ENCODE measurements around the gene CCR1.

The CCR1 gene

GRCh38 chr3:46215810-46216414, 7.8 kb upstream of the CCR1 start (continued):
- TF ChIP-seq ZNF830 (tag by site-specific recombination; IDR thresholded peaks at IDR 0.05; ENCODE audit: low read depth) (no peak), ZNF473 (tag by site-specific recombination; IDR thresholded peaks at IDR 0.05) (no peak), YY1 (tag by site-specific recombination; IDR thresholded peaks at IDR 0.05) (no peak), ZNF558 (tag by site-specific recombination; IDR thresholded peaks at IDR 0.05) (no peak)

- no peak overlapping the region for H3K4me3 ChIP-seq (ENCODE audit: low read depth, low read length)
- ChIA-PET POLR2A (no interaction called here), CTCF (interaction anchor here (0.7 to 2.3 kb wide), 9 partner anchors 18 to 163 kb away, joined by 3 to 21 read pairs (median 5); partner anchors contain the start of gene CCR5)
- TF ChIP-seq ZNF654 (tag by site-specific recombination; IDR thresholded peaks at IDR 0.05; ENCODE audit: low read depth) (0 out of 2 replicates have a peak, but pooled peaks have one; percentile 13), GLI2 (tag by site-specific recombination; IDR thresholded peaks at IDR 0.05; ENCODE audit: borderline replicate concordance, low read depth) (no peak), ZNF341 (tag by site-specific recombination; IDR thresholded peaks at IDR 0.05; ENCODE audit: low read depth) (no peak), ZNF394 (tag by site-specific recombination; IDR thresholded peaks at IDR 0.05; ENCODE audit: borderline replicate concordance) (no peak), ZIC2 (tag by site-specific recombination; IDR thresholded peaks at IDR 0.05) (peak; percentile 42), ZNF677 (tag by site-specific recombination; IDR thresholded peaks at IDR 0.05) (no peak), ZNF768 (tag by site-specific recombination; IDR thresholded peaks at IDR 0.05) (no peak), ZNF621 (tag by site-specific recombination; IDR thresholded peaks at IDR 0.05) (no peak), ZNF558 (tag by site-specific recombination; IDR thresholded peaks at IDR 0.05) (no peak), ZNF426 (tag by site-specific recombination; IDR thresholded peaks at IDR 0.05) (no peak), ZBTB20 (tag by site-specific recombination; IDR thresholded peaks at IDR 0.05) (peak; percentile 66; the same call in 1 of the 2 replicates)
- H3K36me3 ChIP-seq (ENCODE audit: control insufficient read depth in 2 of 2, insufficient read depth in 1 of 2, low read length in 2 of 2), result no peaks in the 10 kb centered on the region
- no peaks in the 10 kb centered on the region for H3K4me1 ChIP-seq (ENCODE audit: control insufficient read depth, insufficient read depth, low read length)
- no peak overlapping the region for H3K27ac ChIP-seq (ENCODE audit: extremely low read depth, low read depth, low read length)
- no peaks in the 10 kb centered on the region for H3K9me3 ChIP-seq (ENCODE audit: control insufficient read depth, insufficient read depth, low read depth, low read length)
Measured at GRCh38 chr3:46214751-46215352, 6.7 kb upstream of the CCR1 start.

- Histone ChIP-seq H3K27ac (ENCODE audit: extremely low read depth, low read depth, low read length) (no peak overlapping the region), H3K4me3 (ENCODE audit: low read depth, low read length) (no peak overlapping the region), H3K9me3 (ENCODE audit: control insufficient read depth, insufficient read depth, low read depth, low read length) (no peaks in the 10 kb centered on the region), H3K4me1 (ENCODE audit: control insufficient read depth, insufficient read depth, low read length) (no peaks in the 10 kb centered on the region), H3K36me3 (ENCODE audit: control insufficient read depth in 2 of 2, insufficient read depth in 1 of 2, low read length in 2 of 2) (no peaks in the 10 kb centered on the region)
- POLR2A ChIA-PET, result no interaction called here
- no peak for TF ChIP-seq ZNF626 (tag by site-specific recombination; IDR thresholded peaks at IDR 0.05)
- no peak for TF ChIP-seq RBAK (tag by site-specific recombination; IDR thresholded peaks at IDR 0.05)
- no peak for TF ChIP-seq PRDM6 (tag by site-specific recombination; IDR thresholded peaks at IDR 0.05)
- TF ChIP-seq ZNF473 (tag by site-specific recombination; IDR thresholded peaks at IDR 0.05), result no peak
- no peak for TF ChIP-seq ZNF169 (tag by site-specific recombination; IDR thresholded peaks at IDR 0.05)
- TF ChIP-seq BCL11B (tag by site-specific recombination; IDR thresholded peaks at IDR 0.05; ENCODE audit: low read depth), result no peak
- TF ChIP-seq ZNF555 (tag by site-specific recombination; conservative IDR thresholded peaks at IDR 0.05), result no peak
- no peak for TF ChIP-seq ZNF664 (tag by site-specific recombination; IDR thresholded peaks at IDR 0.05)
- TF ChIP-seq ZNF433 (tag by site-specific recombination; IDR thresholded peaks at IDR 0.05; ENCODE audit: low read depth), result no peak
- TF ChIP-seq MEIS1 (CRISPR knock-in tag; IDR thresholded peaks at IDR 0.05; ENCODE audit: borderline replicate concordance), result no peak
- TF ChIP-seq ZEB2 (tag by site-specific recombination; IDR thresholded peaks at IDR 0.05), result no peak
- TF ChIP-seq ELK4 (IDR thresholded peaks at IDR 0.05; ENCODE audit: borderline replicate concordance, low read depth, low read length), result no peak
- no peak for TF ChIP-seq HOXA7 (CRISPR knock-in tag; IDR thresholded peaks at IDR 0.05; ENCODE audit: borderline replicate concordance)
- no peak for TF ChIP-seq ZNF19 (tag by site-specific recombination; IDR thresholded peaks at IDR 0.05; ENCODE audit: low read depth)
- no peak for TF ChIP-seq ZNF2 (tag by site-specific recombination; IDR thresholded peaks at IDR 0.05)
- no peak for TF ChIP-seq ZNF521 (tag by site-specific recombination; IDR thresholded peaks at IDR 0.05)
- no peak for TF ChIP-seq ZNF843 (tag by site-specific recombination; IDR thresholded peaks at IDR 0.05)
- no peak for TF ChIP-seq ZNF785 (tag by site-specific recombination; IDR thresholded peaks at IDR 0.05)
- TF ChIP-seq ZNF48 (tag by site-specific recombination; IDR thresholded peaks at IDR 0.05), result no peak
- CTCF ChIA-PET, result interaction anchor here (0.5 to 1.4 kb wide), 6 partner anchors 14 to 1172 kb away, joined by 3 to 4 read pairs (median 3); no protein-coding TSS in a partner anchor
Measured at GRCh38 chr3:46213201-46213600, 5.1 kb upstream of the CCR1 start.
